NCI-H146 treated with DMSO at 0.1 percent for 48 hours (cell line): ENCODE measurements around the gene GLIS1.

ENCODE experiments used
- DNase-seq: peaks from one replicate; lab custom pipeline; 2025; ENCODE audit not compliant: unreplicated experiment; lab: John Stamatoyannopoulos, UW

GLIS1 gene

GRCh38 chr1:53536606-53537005 lies 202.4 kb downstream of the GLIS1 start:
- DNase-seq, result no peak

- DNase-seq, result no peak
Observed at GRCh38 chr1:53535846-53536245, 203.1 kb downstream of the GLIS1 start.

- no peak for DNase-seq
Observed at GRCh38 chr1:53535226-53535625, 203.7 kb downstream of the GLIS1 start.

- DNase-seq, result no peak
Observed at GRCh38 chr1:53532912-53533311, 206.1 kb downstream of the GLIS1 start.

GRCh38 chr1:53532377-53532776 lies 206.6 kb downstream of the GLIS1 start:
- DNase-seq, result no peak

GRCh38 chr1:53530550-53530949 lies 208.4 kb downstream of the GLIS1 start:
- DNase-seq, result no peak

- no peak for DNase-seq
Observed at GRCh38 chr1:53529555-53529954, 209.4 kb downstream of the GLIS1 start.

GRCh38 chr1:53527368-53527767 lies 211.6 kb downstream of the GLIS1 start:
- DNase-seq, result no peak

GRCh38 chr1:53526451-53527101 lies 212.4 kb downstream of the GLIS1 start:
- DNase-seq, result no peak

GRCh38 chr1:53525595-53525994 lies 213.4 kb downstream of the GLIS1 start:
- DNase-seq, result no peak

- DNase-seq, result no peak
Observed at GRCh38 chr1:53524428-53525375, 214.3 kb downstream of the GLIS1 start.

GRCh38 chr1:53521924-53522552 lies 216.9 kb downstream of the GLIS1 start:
- no peak for DNase-seq

GRCh38 chr1:53520481-53520880 lies 218.5 kb downstream of the GLIS1 start:
- no peak for DNase-seq

- no peak for DNase-seq
Observed at GRCh38 chr1:53519421-53519820, 219.5 kb downstream of the GLIS1 start.

GRCh38 chr1:53518775-53519174 lies 220.2 kb downstream of the GLIS1 start:
- DNase-seq, result no peak

- no peak for DNase-seq
Observed at GRCh38 chr1:53517821-53518352, 221.1 kb downstream of the GLIS1 start.

GRCh38 chr1:53517109-53517508 lies 221.9 kb downstream of the GLIS1 start:
- no peak for DNase-seq

GRCh38 chr1:53516181-53516580 lies 222.8 kb downstream of the GLIS1 start:
- no peak for DNase-seq

- no peak for DNase-seq
Observed at GRCh38 chr1:53514436-53514835, 224.5 kb downstream of the GLIS1 start.

- DNase-seq, result no peak
Observed at GRCh38 chr1:53513846-53514245, 225.1 kb downstream of the GLIS1 start.
